ENCODE measurements around the gene LAMA3.

LAMA3 gene

GRCh38 chr18:23827681-23828080 is 138.4 kb downstream of the LAMA3 start:
- no peak for DNase-seq

GRCh38 chr18:23828426-23828825 is 139.2 kb downstream of the LAMA3 start:
- no peak for DNase-seq

GRCh38 chr18:23832911-23833310 is 143.7 kb downstream of the LAMA3 start:
- DNase-seq = no peak

GRCh38 chr18:23833714-23834113 is 144.5 kb downstream of the LAMA3 start:
- no peak for DNase-seq

GRCh38 chr18:23835091-23835490 is 145.8 kb downstream of the LAMA3 start:
- no peak for DNase-seq

- DNase-seq = no peak
These were observed 146.3 kb downstream of the LAMA3 start for GRCh38 chr18:23835506-23835905.

- DNase-seq = no peak
These were observed 148.3 kb downstream of the LAMA3 start for GRCh38 chr18:23837591-23837990.

- DNase-seq = no peak
These were observed 149.0 kb downstream of the LAMA3 start for GRCh38 chr18:23838233-23838632.

GRCh38 chr18:23838801-23839366 is 149.6 kb downstream of the LAMA3 start:
- no peak for DNase-seq

- DNase-seq = no peak
These were observed 153.1 kb downstream of the LAMA3 start for GRCh38 chr18:23842305-23842704.

GRCh38 chr18:23844991-23845680 is 155.9 kb downstream of the LAMA3 start:
- no peak for DNase-seq

- DNase-seq = no peak
These were observed 156.9 kb downstream of the LAMA3 start for GRCh38 chr18:23845988-23846630.

GRCh38 chr18:23847321-23847986 is 158.2 kb downstream of the LAMA3 start:
- no peak for DNase-seq

GRCh38 chr18:23849141-23849540 is 159.9 kb downstream of the LAMA3 start:
- no peak for DNase-seq

GRCh38 chr18:23850215-23850614 is 161.0 kb downstream of the LAMA3 start:
- no peak for DNase-seq

- DNase-seq = no peak
These were observed 162.3 kb downstream of the LAMA3 start for GRCh38 chr18:23851470-23852002.

- DNase-seq = no peak
These were observed 163.2 kb downstream of the LAMA3 start for GRCh38 chr18:23852236-23853045.

- no peak for DNase-seq
These were observed 164.4 kb downstream of the LAMA3 start for GRCh38 chr18:23853448-23854195.

GRCh38 chr18:23855721-23856120 is 166.5 kb downstream of the LAMA3 start:
- DNase-seq = no peak

- DNase-seq = no peak
These were observed 167.4 kb downstream of the LAMA3 start for GRCh38 chr18:23856466-23857163.

GRCh38 chr18:23857164-23857552 is 167.9 kb downstream of the LAMA3 start:
- DNase-seq = no peak

Data from NCI-H187 treated with DMSO at 0.1 percent for 48 hours (cell line).